ENCODE results near the gene MCRIP2.

- TF ChIP-seq EZH2 (IDR thresholded peaks at IDR 0.05; ENCODE audit: insufficient read depth, low read length) = no peak
- TF ChIP-seq CTCF (IDR thresholded peaks at IDR 0.05; ENCODE audit: insufficient read depth, low read depth, low read length) = no peak
Observed at GRCh38 chr16:684071-684794, 42.6 kb downstream of the MCRIP2 start, which contains the start of gene JMJD8.

Measured in astrocyte (in vitro differentiated cells and primary cell).